ENCODE results near the gene GSTA2.
"Not testable (repeated sequence)": the region's sequence is repeated elsewhere in the genome, so short reads cannot be mapped to it uniquely, and the experiment has no call there.

Gene GSTA2

DNA sequence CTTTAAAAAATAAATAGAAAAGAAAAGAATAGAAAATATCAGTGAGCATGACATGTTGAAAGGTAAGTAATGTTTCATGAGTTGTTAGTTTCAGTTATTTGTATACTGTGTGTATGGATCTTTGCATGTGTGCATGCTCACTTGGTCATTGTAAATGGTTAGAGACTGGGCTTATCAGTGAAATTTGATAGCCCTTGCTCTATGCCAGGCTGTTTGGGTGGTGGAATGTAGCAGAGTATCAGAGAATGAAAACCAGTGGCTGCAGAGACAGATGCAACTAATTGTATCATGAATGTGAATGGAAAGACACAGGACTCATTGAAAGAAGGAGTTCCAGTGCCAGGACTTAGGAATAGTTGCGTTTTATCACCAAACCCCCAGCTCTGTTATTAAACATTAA lies 4.2 kb downstream of the GSTA2 start:
- DNase-seq = no peak

DNA sequence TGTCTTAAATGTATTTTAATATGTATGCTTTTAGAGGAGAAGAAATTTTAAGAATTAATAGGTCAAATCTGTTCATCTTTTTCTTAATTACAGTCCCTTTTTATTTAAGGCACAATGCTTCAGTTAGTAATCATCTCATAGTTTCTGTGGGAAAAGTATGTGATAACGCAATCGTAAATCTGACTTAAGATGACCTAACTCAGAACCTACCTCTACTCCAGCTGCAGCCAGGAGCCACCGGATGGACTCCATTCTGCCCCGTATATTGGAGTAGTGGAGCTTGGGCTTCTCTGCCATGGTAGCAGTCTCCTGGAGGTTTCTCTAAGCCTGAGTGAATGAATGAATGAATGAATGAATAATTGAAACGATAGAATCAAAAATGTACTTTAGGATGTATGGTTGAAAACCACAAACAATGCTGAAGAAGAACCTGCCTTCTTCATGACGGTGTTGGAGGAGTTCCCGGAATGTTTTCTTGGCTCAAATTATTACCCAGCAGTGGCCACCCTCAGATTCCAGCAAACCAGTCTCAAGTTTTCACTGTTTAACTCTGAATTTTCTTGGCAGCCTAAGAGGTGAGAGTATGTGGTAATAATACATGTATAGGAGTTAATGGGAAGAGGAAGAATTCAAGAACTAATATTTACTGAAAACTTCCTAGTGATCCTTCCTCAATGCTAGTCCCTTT lies 5.5 kb downstream of the GSTA2 start:
- DNase-seq = not testable (repeated sequence)

DNA sequence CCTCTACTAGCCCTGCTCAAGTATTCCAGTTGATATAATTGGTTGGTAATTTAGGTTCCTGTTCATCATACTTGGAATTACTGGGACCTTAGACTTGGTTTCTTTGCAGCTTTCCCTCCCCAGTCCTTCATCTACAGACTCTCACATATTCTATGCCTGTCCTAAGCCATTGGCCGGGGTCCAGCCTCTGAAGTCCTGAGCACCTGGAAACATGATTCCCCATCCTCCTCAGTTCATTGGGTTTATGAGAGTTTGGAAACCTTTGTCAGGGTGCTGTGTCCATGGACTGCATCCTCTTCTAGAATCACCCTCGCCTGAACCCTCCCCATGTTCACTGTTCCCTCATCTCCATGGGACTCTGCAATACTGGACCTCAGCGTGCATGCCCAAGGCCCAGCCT lies 8.8 kb downstream of the GSTA2 start:
- no peak for DNase-seq

DNA sequence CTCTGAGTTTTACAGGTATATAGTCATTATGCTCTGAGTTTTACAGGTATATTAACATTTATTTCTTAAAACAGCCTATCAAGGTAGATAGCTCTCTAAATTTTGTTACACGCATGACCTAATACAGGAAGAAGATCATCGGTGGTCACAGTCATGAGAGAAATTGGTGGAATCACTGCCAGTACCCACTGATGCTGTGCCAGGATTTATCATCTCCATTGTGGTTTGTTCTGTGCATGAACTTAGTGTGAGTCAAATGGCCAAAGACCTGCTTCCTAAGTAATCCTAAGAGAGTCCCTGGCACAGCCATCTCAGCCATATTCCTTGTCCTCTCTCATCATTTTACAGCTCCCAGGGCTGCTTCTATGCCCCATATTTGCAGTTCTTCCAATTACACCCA lies 10.1 kb downstream of the GSTA2 start:
- not testable (repeated sequence) for DNase-seq

GRCh38 chr6:52752310-52752709 lies 11.0 kb downstream of the GSTA2 start:
- DNase-seq = no peak

DNA sequence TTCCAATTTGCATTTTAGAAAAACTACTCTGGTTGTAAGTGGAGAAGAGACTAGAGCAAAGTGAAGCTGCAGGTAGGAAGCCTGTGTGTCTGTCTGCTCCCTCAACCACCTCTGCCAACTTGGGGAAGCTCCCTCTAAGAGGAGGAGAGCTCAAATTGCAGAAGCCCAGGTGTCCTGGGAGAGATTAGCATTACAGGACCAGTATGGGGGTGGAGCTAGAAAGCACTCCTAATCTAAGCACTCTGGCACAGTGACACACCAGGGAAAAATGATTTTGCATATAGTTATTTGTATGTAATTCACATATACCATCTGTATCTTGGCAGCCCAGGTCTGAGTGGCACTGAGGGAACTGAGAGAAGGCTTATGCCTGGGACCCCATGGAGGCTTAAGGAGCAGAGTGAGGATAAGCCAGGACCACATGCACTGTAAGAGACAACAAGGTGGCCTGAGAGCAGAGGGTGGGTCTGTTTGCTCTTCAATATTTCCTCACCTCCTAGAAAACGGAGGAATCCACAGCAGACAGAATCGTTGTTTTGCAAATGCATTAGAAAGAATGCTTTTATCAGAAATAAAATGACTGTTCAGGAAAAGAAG lies 13.6 kb downstream of the GSTA2 start:
- no peak for DNase-seq

DNA sequence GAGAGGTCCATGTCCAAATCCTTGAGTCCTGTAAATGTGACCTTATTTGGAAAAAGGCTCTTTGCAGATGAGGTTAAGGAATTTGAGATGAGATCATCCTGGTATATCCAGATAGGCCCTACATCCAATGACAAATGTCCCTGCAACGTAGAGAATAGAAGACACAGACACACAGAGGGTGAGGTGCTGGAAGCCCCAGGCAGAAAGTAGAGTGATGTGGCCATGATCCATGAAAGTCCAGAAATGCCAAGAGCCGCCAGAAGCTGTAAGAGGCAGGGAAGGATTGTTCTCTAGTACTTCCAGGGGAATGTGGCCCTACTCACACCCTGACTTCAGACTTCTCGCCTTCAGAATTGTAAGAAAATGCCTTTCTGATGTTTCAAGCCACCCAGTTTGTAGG lies 16.0 kb downstream of the GSTA2 start:
- not testable (repeated sequence) for DNase-seq

DNA sequence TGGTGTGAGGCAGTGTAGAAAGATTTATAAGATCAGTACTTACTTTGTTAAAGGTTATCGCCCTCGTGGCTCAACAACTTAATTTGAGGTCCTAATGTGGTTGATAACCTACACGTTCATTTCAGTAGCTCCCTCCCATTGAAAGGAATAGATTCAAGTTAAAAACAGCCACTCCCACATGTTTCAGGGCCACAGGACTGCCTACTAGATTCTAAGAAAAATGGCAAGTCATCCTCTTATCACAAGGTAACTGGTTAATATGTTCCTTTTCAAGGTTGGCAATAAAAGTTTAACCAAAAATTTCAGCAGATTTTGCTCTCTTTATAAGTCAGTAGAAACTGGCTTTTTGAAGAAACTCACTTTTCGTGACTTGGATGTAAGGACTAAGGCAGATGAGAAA lies 17.1 kb downstream of the GSTA2 start:
- no peak for DNase-seq

- DNase-seq = no peak
These were observed 17.5 kb downstream of the GSTA2 start for GRCh38 chr6:52745764-52746201.

- no peak for DNase-seq
These were observed 21.4 kb downstream of the GSTA2 start for GRCh38 chr6:52741872-52742271.

DNA sequence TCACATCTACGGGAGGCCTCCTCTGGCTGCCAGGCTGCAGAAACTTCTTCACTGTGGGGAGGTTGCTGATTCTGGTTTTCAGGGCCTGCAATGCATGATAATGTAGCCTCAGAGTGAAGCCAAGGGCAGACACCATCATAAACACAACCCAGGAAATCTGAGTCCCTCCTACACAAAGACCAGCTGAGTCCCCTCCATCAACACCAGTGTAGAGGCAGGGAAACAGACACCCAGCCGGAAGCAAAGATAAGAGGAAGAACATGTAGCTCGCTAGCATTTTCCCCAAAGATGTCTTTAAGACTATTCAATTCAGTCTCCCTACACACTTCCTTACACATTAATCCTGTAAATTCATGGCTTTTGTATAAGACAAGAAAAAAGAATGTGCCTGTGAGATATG lies 23.6 kb downstream of the GSTA2 start:
- DNase-seq = no peak

DNA sequence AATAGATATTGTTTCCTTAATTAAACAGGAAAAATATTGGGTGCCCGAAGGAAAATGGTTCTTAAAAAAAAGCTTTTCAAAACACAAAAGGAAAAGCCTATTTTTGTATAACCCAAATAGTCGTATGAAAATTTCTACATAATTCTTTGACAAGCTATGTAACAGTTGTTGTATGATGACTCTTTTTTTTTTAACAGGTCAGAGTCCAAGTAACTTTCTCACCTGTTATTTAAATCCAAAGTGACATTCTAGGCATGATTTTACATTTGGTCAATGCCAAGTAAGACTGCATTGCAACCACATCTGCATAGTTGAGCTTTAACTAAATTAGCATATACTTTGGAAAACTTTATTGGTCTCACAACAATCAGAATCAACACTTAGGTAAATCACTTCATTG lies 24.1 kb downstream of the GSTA2 start:
- DNase-seq = no peak

DNA sequence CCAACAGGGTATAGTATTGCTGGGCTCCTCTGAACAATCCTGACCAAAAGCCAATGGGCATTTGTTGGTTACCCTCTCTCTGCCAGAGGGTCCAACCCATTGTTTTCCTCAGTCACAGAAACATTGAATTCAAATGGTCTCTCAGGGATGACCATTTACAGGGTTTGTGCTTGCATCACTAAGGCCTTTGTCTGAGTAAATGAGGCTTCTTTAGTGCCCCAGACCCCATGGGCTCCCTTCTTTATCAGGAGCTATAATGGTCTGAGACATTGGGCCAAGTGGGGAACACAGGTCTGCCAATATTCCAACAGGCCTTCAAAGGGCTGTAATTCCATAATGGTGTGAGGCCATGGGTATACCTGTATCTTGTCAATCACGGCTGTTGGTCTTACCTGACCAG lies 27.1 kb downstream of the GSTA2 start:
- no peak for DNase-seq

DNA sequence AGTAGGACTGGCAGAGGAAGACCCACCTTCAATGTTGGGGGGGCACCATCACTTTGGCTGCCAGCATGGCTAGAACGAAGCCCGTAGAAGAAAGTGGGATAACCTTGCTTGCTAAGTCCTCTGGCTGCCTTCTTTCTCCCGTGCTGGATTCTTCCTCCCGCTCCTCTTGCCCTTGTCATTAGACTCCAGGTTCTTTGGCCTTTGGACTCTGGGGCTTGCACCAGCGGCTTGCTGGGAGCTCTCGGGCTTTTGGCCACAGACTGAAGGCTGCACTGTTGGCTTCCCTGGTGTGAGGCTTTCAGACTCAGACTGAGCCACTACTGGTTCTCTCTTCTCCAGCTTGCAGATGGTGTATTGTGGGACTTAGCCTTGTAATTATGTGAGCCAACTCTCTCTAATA lies 28.2 kb downstream of the GSTA2 start:
- no peak for DNase-seq

DNA sequence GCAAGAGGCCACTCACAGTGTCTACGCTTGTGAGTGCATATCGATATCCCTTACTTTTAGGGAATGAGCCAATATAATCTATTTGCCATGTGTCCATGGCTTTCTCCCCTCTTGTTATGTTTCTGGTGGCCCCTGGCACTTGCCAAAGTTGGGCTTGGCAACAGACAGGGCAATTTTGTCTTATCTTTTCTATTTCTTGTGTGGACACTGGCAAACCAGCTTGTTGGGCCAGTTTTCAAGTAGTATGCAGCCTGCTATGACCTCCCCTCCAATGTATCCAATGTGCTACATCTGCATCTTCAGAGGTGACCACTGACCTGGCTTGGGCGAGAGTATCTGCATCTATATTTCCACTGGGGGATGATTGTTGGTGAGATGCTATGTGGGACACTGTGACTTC lies 29.2 kb downstream of the GSTA2 start:
- DNase-seq = no peak

DNA sequence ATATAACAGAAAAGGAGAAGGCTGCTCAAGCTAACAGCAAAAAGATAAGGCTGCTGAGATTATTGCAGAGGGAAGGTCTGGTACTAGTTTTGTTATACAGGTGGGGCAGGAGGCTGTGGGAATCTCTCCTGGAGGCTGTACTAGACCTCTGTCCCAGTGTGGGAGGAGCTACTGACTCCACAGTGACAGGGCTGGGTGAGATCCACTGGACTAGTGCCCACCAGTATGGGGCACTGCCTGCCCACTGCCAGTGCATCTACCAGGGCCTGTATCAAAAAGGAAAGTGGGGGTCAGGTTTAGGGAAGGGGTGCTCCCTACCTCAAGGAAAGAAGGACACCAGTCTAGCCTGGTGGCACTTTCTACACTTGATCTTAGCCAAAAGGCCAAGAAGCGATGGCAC lies 30.1 kb downstream of the GSTA2 start:
- no peak for DNase-seq

GRCh38 chr6:52731719-52732118 lies 31.6 kb downstream of the GSTA2 start:
- no peak for DNase-seq

- DNase-seq = no peak
These were observed 33.7 kb downstream of the GSTA2 start for GRCh38 chr6:52729576-52729975.

DNA sequence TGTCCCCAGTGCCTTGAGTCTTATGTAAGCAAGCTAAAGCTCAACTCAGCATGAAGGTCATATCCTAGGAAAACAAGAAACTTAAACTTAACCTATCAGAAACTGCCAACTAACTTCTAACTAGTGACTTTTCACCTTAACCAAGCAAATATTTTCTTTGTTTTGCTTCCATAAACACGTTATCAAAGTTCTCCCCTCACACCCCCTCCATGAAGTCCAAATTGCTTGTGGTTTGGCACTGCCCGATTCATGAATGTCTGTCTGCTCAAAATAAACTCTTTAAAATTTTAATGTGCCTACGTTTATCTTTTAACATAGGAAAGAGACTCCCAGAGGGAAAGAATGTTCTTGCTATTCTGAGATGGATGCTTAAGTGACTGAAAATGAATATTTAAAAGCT lies 34.9 kb downstream of the GSTA2 start:
- DNase-seq = no peak

- no peak for DNase-seq
These were observed 35.4 kb downstream of the GSTA2 start for GRCh38 chr6:52727908-52728307.

- no peak for DNase-seq
These were observed 36.3 kb downstream of the GSTA2 start for GRCh38 chr6:52726741-52727535.

DNA sequence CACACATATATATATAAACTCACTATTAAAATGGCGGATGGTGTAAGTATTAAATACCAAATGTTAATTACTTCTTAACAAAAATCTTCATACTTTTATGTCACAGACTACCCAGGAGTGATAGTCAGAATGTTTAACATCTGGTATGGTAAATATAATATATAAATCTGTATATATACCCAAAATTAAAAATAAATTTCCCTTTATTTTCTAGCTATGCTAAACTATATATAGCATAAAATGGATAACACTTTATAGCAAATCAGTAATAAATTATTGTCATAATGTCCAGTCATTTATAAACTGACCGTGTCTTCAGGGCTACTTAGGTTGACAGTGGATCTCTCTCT lies 37.1 kb downstream of the GSTA2 start:
- no peak for DNase-seq

GRCh38 chr6:52725535-52726192 lies 37.6 kb downstream of the GSTA2 start:
- DNase-seq = no peak

DNA sequence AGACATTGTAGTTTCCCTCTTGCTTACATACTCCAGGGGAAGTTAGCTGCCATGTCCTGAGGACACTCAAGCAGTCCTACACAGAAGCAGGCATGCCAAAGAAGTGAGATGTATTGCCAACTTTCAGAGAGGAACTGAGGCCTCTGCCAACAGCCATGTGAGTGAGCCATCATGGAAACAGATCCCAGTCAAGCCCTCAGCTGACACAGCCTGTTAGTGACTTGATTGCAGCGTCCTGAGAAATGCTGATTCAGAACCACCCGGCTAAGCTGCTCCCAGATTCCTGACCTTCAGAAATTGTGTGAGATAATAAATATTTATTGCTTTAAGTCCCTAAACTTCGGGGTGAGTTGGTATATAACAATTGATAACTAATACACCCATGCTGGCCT lies 38.1 kb downstream of the GSTA2 start:
- no peak for DNase-seq
